ENCODE data around the gene AKR7A2.

DNA sequence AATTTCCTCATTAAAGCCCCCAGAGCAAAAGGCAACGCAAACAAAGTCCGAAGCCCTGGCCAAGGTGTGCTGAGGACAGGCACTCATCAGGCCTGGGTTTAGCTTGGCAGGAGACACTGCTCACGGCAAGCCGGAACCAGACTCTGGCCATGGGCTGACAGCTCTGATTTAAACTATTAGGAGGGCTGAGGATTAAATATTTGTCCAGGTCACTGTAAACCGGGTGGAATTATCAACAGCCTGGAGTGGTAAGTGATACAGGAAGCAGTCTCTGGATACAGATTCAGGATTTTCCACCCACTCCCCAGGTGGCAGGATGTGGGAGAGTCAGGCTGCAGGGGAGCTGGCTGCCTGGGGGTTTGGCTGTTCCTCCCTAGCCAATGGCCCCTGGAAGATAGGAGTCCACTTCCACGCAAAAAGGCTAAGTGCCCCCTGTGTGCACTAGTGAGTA, 42.6 kb upstream of the AKR7A2 start:
- TF ChIP-seq POLR2A (IDR thresholded peaks at IDR 0.05), result no peak
- TF ChIP-seq CTCF (IDR thresholded peaks at IDR 0.05), result no peak

All from tibial nerve (tissue), 3 donors.